ELF-1 (cell line): ENCODE measurements around the gene PROCR.
"Not testable (repeated sequence)": the region's sequence is repeated elsewhere in the genome, so short reads cannot be mapped to it uniquely, and the experiment has no call there.

ENCODE experiments used
- DNase-seq: peaks from one replicate; pipeline ENCODE4 v3.0.0-alpha.2; 2016; ENCODE audit warnings: low read depth, low spot score

The PROCR gene

DNA sequence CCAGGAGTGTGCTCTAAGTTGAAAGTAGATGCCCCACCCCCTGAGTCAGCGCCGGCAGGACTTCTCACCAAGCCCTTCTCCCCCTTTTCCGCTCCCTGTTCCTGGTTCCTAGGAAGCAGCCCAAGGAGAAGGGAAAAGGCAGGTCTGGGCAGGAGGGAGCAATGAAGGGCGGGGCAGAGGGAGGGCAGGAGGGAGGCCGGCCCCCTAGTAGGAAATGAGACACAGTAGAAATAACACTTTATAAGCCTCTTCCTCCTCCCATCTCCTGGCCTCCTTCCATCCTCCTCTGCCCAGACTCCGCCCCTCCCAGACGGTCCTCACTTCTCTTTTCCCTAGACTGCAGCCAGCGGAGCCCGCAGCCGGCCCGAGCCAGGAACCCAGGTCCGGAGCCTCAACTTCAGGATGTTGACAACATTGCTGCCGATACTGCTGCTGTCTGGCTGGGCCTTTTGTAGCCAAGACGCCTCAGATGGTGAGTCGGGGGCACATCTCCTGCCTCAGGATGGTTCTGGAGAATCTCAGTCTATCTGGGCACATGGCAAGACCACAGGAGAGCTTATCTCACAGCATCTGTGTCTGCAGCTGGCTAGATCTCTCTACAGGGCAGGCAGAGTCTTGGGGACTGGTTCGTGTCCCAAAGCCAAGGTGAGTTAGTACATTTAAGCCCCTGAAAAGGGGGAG is at the start of gene PROCR:
Gene PROCR, plus strand, starts transcription at position 320 of the 681 bp plus-strand sequence. Its CDS starts 83 bp downstream, at position 403.
- peak; percentile 84 for DNase-seq

DNA sequence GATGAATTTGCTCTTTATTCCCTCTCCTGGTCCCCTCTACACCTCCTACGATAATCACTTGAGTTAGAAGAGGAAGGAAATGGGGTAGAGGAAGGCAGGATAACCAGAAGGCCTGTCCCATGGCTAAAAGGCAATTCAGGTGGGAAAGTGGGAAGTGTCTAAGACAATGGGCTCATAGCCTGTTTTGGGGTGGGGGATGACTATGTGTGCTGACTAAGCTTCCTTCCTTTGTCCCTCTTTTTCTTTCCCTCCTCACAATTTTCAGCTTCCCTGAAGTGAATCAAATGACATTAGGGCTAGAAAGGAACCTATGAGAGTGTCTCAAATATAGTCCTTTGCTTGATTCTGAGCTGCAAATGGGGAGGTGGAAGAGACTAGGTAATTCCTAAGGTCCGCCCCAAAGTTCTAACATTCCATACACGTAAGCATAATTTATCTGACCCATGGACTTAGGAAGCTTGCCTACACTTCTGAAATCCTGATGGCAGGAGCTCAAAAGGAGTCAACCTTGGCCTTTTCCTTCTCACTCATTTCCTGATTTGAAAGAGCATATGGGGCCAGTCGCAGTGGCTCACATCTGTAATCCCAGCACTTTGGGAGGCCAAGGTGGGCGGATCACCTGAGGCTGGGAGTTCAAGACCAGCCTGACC is 49.0 kb upstream of the PROCR start:
- no peak for DNase-seq

DNA sequence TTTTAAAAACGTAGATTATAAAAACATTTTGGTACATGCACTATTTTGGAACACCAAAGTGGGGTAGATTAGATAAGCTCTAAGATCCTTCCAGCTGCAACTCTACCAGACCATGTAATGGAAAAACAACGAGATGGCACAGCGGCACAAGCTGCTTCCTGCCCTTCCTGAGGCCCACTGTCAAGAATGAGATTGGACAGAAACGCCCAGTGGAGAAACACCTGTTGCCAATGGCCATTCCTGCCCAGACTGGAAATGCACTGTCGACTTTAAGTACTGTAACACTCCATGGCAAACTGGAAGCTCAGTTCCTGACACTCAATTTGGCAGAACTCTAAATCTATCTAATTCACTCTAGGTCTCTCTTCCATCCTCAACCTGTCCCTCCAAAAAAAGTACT is 46.1 kb upstream of the PROCR start:
- DNase-seq, result no peak

DNA sequence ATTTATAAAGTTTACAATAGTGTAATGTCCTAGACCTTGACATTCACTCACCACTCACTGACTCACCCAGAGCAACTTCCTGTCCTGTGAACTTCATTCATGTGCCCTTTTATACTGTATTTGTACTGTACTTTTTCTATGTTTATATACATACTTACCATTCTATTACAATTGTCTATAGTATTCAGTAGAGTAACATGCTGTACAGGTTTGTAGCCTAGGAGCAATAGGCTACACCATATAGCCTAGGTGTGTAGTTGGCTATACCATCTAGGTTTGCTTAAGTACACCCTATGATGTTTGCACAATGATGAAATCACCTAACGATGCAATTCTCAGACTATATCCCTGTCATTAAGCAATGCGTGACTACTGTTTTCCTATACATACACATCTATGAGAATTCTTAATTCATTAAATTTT is 42.2 kb upstream of the PROCR start:
- DNase-seq, result no peak

DNA sequence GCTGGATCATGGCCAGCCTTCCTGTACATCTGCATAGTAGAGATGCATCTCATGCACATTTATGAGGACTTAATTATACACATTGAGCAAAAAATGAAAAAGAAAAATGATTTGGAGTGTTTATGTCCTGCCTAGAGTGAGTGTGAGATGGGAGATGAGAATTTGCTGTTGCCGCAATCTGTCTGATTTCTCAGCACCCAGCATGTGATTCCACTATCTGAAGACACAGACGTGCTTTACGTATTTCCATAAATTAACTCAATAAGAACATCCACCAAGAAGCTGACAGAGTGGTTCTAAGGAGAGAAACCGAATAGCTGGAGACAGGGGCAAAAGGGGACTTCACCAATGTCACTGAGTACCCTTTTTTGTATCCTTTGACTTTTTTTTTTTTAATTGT is 39.9 kb upstream of the PROCR start:
- DNase-seq, result no peak

DNA sequence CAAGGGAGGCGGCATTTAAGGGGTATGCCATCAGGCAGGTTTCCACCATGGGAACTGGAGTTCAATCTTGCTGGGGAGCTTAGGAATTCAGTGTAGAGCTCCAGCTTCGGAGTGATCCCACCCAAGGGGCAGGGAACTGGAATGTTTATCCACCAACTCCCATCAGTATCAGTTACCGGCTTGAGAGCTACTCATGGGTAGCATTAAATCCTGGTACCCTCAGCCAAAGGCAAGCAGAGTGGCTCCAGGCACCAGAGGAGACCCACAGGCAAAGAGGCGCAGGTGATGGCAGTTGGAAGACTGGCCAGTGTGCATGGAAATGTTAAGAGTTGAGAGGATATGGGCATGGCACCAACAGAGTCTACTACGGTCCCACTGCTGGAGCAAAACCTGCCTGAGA is 38.8 kb upstream of the PROCR start:
- no peak for DNase-seq

DNA sequence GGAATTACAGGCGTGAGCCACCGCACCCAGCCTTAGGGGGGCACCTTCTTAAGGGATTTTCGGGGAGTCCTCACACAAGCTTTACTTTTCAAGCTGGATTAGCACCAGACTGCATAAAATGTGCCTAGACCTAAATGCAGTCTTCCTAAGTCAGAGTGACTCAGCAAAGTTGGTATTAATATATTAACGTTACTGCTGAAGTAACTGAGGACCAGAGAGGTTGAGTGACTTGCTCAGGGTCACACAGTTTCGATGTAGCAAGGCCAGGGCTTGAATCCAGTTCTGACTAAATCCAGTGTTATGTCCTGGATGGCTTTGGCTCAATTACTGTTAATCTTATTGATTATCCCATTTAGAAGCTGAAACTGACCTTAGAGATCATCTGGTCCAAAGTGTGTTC is 38.1 kb upstream of the PROCR start:
- no peak for DNase-seq

DNA sequence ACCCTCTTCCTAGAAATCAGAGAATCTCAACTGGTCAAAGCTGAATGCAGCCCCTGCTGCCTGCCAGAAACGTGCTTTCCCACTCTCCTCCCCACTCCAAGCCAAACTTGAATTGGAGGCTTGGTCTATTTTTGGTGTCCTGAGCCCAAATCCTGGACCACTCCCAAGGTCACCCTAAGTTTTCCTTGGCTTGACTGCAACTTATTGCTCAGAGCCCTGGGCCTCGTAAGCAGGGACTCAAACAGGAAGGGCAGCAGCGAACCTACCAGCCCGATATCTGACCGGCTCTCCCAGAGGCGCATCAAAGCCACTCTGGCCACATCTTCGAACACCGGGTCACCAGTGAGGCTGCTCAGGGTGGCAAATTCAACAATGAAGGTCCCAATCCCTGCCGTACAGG is 37.4 kb upstream of the PROCR start:
- no peak for DNase-seq

DNA sequence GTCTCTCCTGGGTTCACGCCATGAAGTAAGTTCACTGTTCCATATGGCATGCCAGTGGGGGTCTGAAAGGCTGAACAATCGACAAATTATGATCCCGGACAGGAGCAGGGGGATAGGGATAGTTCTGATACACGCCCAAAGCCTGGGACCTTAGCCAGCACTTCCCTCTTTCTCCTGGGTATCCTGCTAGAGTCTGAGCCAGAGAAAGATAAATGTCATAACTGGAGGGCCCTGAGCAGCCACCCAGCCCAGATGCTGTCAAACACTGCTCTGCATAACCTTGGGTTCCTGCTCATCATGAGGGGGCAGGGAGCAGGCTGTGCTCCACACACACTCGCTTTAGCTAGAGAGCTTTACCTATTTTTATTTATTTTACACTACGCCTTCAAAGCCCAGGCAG is 37.0 kb upstream of the PROCR start:
- DNase-seq, result no peak

DNA sequence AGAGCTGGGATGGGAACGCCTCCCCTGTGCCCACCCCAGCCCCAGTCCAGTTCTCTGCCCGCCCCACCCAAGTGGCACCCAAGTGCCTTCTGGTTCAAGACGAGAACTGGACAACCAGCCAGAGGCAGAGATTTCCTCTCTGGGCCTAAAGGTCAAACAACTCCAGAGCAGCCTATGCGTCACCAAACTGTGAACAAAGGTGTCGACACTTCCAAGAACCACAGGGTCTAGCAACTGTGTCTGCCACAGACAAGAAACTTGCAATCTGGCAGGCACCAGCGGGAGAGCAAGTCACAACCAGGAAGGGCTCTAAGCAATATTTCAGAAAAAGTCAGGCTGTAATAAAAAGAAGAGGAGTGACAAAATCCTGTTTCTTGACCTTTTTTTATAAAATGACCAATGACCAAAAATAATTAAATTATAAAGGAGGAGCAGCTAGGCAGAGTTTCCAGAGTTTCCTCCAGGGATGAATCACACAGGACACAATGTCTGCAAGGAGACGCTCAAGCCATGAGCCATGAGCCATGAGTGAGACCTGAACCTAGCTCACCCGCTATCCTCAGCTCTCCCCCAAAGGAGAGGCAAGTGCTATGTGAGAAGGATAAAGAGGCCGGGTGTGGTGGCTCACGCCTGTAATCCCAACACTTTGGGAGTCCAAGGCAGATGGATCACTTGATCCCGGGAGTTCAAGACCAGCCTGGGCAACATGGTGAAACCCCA is 35.8 kb upstream of the PROCR start:
- DNase-seq, result no peak

DNA sequence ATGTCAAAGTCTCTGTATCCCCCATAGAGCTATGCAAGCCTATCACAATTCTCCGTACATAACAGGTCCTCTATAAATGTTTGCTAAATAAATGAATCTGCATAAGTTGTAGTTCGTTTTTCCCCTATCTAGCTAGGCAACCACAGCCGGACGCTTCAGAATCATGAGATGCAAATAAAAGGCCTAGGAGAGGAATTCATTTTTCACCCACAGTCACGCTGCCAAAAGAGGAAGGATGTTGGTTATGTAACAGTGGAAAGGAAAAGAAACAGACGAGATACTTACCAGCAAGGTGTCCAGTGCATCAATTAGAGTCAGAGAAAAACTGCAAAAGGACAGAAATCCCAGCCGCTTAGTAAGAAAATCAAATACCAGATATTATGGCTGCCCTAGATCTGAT is 27.2 kb upstream of the PROCR start:
- no peak for DNase-seq

DNA sequence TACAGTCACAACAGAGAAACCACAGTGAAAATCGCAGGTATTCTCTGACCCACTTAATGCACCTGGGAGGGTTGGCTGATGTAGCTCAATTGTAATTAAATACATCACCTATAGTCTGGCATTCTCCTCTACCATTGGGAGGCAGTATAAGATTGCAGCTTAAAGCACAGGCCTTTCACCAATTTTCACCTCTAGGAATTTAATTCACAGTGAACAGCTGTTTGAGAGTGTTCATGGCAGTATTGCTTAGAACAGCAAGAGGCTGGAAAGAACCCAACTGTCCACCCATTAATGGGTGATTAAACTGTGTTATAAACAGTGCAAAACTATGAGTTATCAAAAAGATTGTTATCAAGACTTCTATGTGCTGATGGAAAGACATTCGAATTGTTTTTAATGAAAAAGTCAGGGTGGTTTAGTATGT is 26.7 kb upstream of the PROCR start:
- peak; percentile 14 for DNase-seq

DNA sequence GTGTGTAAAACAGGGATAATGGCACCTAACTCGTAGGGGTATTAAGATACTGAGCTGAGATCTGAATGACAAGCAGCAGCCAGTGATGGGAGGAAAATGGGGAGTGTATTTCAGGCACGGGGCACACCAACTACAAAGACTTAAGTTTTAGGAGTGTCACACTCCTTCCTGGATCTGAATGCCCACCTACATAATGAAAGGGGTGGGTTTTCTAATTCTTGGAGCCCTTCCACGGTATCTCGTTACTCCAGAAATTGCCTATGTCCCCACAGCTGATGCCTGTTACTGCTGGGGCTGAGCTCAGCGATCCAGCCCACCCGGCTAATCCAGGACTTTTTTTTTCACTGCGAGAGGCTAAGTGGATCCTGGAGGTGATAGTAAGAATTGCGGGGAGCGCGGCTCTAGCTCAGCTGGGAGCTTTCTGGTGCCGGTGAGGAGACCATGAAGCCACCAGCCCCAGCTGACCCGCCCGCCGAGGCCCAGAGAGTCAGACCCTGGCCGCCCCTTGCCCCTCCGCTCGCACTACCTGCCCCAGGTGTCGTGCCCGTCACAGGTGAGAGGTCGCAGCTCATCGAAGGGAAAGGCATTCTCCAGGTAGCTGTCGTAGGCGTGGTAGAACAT is 25.5 kb upstream of the PROCR start:
- DNase-seq, result peak; percentile 63

DNA sequence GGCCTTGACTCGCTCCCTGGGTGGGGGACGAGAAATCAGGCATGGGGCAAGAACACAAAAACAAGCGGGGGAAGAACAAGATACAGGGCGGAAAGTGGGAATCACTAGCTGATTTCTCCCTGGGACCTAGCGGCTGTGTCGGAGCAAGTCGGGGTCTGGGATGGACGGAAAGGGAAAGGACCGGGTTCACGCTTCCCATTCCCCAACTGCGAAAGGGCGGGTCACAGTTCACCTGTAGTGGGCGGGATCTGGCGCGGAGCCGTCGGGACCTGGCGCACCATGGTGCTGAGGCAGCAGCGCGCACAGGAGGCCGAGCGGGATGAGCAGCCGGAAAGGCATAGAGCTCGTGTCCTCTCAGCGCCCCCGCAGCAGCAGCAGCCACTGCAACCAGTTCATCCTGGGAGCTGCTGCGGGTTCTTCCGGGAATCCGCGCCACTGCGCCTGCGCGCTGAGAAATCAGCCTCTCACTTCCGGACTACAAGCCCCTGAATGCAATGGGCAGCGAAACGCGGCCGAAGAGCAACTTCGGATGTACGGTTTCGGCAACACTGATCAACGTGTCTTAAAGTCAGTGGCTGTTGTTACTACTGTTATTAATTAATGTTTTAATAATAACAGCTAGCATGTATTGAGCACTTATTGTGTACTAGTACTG is 24.8 kb upstream of the PROCR start, which contains the start of gene EDEM2:
Gene EDEM2, minus strand, starts transcription at position 417 of the 655 bp plus-strand sequence. Its CDS starts 78 bp downstream, at position 339.
- DNase-seq, result peak; percentile 98

DNA sequence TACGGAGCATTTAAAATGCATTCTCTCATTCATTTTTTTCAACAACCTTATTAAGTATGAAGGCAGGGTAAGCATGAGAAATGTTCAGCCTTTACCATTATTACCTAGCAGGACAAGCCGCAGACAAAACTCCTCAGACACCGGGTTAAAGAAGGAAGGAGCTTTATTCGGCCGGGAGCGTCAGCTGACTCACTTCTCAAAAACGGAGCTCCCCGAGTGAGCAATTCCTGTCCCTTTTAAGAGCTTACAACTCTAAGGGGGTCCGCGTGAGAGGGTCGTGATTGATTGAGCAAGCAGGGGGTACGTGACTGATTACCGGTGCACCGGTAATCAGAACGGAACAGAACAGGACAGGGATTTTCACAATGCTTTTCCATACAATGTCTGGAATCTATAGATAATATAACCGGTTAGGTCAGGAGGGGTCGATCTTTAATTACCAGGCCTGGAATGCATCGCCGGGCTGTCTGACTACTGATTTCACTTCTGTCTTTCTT is 24.2 kb upstream of the PROCR start:
- peak; percentile 60 for DNase-seq

DNA sequence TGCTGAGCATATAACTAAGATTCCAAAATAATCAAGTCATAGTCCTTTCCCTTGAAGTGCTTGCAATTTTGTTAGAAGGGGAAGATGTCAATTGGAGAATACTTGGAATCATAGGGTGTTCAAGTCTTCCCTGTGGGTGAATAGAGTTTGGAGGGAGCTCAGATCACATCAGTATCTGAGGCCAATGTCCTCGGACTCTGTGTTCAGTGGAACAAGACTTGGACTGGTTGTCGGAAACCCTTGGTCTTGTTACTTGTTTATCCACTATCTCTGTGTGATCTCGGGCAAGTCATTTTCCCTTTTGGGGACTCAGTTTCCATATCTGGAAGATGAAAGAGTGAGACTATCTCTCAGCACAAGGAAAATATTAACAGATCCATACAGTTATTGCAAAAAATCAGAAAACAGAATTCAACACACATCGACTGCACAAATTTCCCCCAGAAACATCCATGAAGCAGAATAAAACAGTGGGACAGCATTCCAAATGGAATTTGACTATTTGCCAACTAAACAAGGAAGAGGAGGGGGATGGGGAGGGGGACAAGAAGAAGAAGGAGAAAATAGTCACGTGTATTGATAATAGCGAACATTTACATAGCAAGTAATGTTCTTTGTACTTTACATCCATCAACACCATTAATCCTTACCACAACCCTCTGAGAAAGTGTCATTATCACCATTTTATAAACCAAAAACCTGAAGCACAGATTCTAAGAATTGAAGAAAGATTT is 20.9 kb upstream of the PROCR start:
- DNase-seq, result no peak

DNA sequence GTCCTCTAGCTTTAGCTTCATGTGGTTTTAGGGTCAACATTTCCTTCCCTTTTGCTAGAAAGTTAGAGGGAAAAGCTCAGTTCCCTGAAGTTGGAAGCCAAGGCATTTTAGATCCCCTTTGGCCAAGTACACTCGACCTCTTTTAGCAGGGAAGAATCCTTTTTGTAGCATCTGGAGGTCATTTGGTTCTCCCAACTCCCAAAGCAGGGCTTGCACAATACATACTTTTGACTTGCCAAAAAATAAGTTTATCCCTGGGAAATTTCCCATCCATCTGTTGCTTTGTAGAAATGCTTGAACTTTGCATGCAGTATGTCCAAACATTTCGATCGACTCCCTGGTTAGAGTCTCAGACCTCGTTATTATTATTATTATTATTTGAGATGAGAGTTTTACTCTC is 20.1 kb upstream of the PROCR start:
- no peak for DNase-seq

DNA sequence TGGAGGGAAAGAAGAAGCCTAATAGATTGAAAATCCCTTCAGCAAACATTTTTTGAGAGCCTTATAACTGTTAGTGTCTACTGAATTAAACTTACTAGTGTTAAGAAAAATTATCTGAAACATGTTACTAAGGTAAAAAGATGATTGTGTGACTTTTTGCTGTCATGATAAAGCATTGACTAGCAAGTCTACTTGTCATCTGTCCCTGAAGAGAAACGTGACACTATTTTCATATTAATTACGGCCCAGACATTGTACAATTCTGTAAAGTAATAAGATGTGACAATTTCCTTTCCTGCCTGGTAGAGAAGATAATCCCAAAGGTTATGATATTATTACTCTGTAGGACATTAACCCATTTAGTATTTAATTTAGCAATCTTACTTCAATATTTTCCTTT is 15.9 kb upstream of the PROCR start:
- DNase-seq, result no peak

DNA sequence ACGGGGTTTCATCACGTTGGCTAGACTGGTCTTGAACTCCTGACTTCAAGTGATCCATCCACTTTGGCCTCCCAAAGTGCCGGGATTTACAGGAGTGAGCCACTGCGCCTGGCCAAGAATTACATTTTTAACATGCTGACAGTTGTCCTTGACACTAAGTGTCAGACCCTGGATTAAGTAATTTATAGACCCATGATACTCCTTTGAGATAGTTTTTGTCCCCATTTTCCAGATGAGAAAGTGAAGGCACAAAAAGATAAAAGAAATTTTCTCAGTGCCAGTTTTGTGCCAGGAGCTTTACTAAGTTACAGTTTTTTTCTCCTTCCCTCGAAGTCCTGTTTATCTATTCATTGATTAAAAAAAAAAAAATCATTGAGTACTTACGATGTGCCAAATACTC is 14.9 kb upstream of the PROCR start:
- DNase-seq, result no peak

DNA sequence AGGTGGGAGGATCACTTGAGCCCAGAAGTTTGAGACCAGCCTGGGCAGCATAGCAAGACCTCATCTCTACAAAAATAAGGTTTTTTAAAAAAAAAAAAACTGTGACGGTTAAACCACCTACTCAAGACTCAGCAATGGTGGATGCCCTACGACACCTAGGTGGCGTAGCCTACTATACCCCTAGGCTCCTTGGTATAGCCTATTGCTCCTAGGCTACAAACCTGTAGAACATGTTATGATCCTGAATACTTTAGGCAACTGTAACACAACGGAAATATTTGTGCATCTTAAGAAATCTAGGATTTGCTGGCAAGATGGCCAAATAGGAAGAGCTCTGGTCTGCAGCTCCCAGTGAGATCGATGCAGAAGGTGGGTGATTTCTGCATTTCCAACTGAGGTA is 11.5 kb upstream of the PROCR start:
- DNase-seq, result not testable (repeated sequence)

DNA sequence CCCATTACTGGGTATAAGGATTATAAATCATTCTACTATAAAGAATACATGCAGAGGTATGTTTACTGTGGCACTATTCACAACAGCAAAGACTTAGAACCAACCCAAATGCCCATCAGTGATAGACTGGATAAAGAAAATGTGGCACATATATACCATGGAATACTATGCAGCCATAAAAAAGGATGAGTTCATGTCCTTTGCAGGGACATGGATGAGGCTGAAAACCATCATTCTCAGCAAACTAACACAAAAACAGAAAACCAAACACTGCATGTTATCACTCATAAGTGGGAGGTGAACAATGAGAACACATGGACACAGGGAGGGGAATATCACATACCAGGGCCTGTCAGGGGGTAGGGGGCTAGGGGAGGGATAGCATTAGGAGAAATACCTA is 7.3 kb upstream of the PROCR start:
- not testable (repeated sequence) for DNase-seq
